PC-3 (cell line): Measurements from ENCODE around the gene RPS3.

ENCODE experiments used
- CTCF ChIP-seq: fragments of 300-600 bp; sonication (generic); conservative IDR thresholded peaks from 2 replicates; pipeline ENCODE4 v1.5.1; 2017; ENCODE audit warnings: antibody characterized with exemption, low read depth, mild to moderate bottlenecking, low read length
- EZH2 ChIP-seq: fragments of 300-600 bp; sonication (generic); IDR thresholded peaks from one replicate; pipeline ENCODE4 v1.6.1; 2017; ENCODE audit warnings: antibody characterized with exemption, mild to moderate bottlenecking, low read length; ENCODE audit not compliant: unreplicated experiment
- EZH2phosphoT487 ChIP-seq: fragments of 300-600 bp; sonication (generic); IDR thresholded peaks from 2 replicates; pipeline ENCODE4 v1.6.1; 2018; ENCODE audit warnings: mild to moderate bottlenecking, antibody characterized with exemption, low read length, borderline replicate concordance

GRCh38 chr11:75371949-75372876 is 27.1 kb upstream of the RPS3 start:
- TF ChIP-seq EZH2 (no peak), CTCF (no peak), EZH2phosphoT487 (no peak)
